Right cardiac atrium (tissue), 5 donors: ENCODE measurements around the gene DAGLB. TPM values are rescaled to one million over a fixed set of nuclear protein-coding genes. Genes with fewer than 3 reads are reported as not detected.
"Not testable (repeated sequence)": the region's sequence is repeated elsewhere in the genome, so short reads cannot be mapped to it uniquely, and the experiment has no call there.

Experiments used
- ATAC-seq, 2 donors: fragments of 200-7000 bp; cut with Tn5 transposase; one replicate each; pipeline versions ENCODE4 v1.8.0 to v1.9.1; 2020; ENCODE audit warnings: moderate library complexity in 2 of 2, mild to moderate bottlenecking in 1 of 2
- DNase-seq, 3 donors: peaks; one replicate each; pipeline ENCODE4 v3.0.0-alpha.2; 2020
- H3K27ac ChIP-seq: one replicate; pipeline ENCODE4 v1.5.1; 2013; ENCODE audit warnings: mild to moderate bottlenecking, low read length, control low read depth, moderate library complexity
- H3K27me3 ChIP-seq: one replicate; pipeline ENCODE4 v1.6.1; 2013; ENCODE audit not compliant: control insufficient read depth, insufficient read depth
- H3K4me1 ChIP-seq: one replicate; pipeline ENCODE4 v1.6.1; 2013; ENCODE audit warnings: low read length; ENCODE audit not compliant: control insufficient read depth, insufficient read depth
- H3K4me3 ChIP-seq: one replicate; pipeline ENCODE4 v1.5.1; 2013; ENCODE audit warnings: low read length, control low read depth
- H3K9me3 ChIP-seq: one replicate; pipeline ENCODE4 v1.6.1; 2013; ENCODE audit warnings: low read length; ENCODE audit not compliant: control insufficient read depth
- WGBS: extraction: QIAGEN DNeasy Blood & Tissue Kit; methylation state at CpG from one replicate; pipeline ENCODE4 v1.1.7; 2013; 5-methylcytosine and 5-hydroxymethylcytosine counted together
- intact Hi-C, 4 donors: fragments of 100-400 bp; cut with DNase I; formaldehyde crosslinking; loops; one replicate each; pipeline versions ENCODE4 v1.11.0 to v1.14.0; 2022 to 2023
- polyA plus RNA-seq: library from polyadenylated mRNA; stranded (reverse); fragments of 200-250 nt; gene quantifications from one replicate; pipeline ENCODE4 v1.2.3, GENCODE V29; 2013
- total RNA-seq, 4 donors: library from RNA; stranded (reverse); fragmentation: NEBNext Ultra II Directional; extraction: Animal tissue kit (Norgen Biotek cat#: 25700); gene quantifications; one replicate each; pipeline ENCODE4 v1.2.1, GENCODE V29; 2021
- donor health status: healthy with polysubstance abuse.
- donor health status: DM: no; HTN: yes; CAD: no.
- donor health status: DM: no; HTN: no; CAD: no.
- donor health status: DM: no; HTN: yes; CAD: no; lungs with severe emphysema.
- donor health status: DM: yes; HTN: yes; CAD: no.

The DAGLB gene
- total and polyA plus RNA-seq, 5 donors, result 5.4 to 9.9 (median 8.6) TPM

- peaks cover 34% of the 10 kb centered on the region for H3K4me1 ChIP-seq
- intact Hi-C loops, H3K27me3 ChIP-seq, H3K27ac ChIP-seq, H3K4me3 ChIP-seq, H3K9me3 ChIP-seq, ATAC-seq: not testable (repeated sequence)
- peak in 1 of 3 donors; percentile 55 for DNase-seq
- WGBS, result 61% methylated on average over 15 of the region's 15 CpGs
Measured at GRCh38 chr7:6397759-6398495, 49.8 kb downstream of the DAGLB start.

- peaks cover 37% of the 10 kb centered on the region for H3K4me1 ChIP-seq
- intact Hi-C loops, result no loop called here
- WGBS, result 39% methylated on average over 23 of the region's 23 CpGs
- ATAC-seq (peak; percentile 26 to 60), DNase-seq (peak in 2 of 3 donors; percentile 41 to 77)
- no peaks in the 10 kb centered on the region for H3K27me3 ChIP-seq
- no peaks in the 10 kb centered on the region for H3K9me3 ChIP-seq
- peak overlapping the region; percentile 55 for H3K27ac ChIP-seq
- no peak overlapping the region for H3K4me3 ChIP-seq
Measured at GRCh38 chr7:6395898-6396595, 51.7 kb downstream of the DAGLB start.

GRCh38 chr7:6394114-6394513 lies 53.6 kb downstream of the DAGLB start:
- no peaks in the 10 kb centered on the region for H3K9me3 ChIP-seq
- no peaks in the 10 kb centered on the region for H3K27me3 ChIP-seq
- 86% methylated on average over 6 of the region's 6 CpGs for WGBS
- H3K27ac ChIP-seq, result peak overlapping the region; percentile 91
- H3K4me1 ChIP-seq, result peaks cover 29% of the 10 kb centered on the region
- no peak for ATAC-seq
- no peak for DNase-seq
- no peak overlapping the region for H3K4me3 ChIP-seq
- intact Hi-C loops, result no loop called here

- H3K27ac ChIP-seq, result peak overlapping the region; percentile 91
- H3K4me3 ChIP-seq, result no peak overlapping the region
- DNase-seq, result peak in 1 of 3 donors; percentile 19
- no peaks in the 10 kb centered on the region for H3K9me3 ChIP-seq
- WGBS, result 65% methylated on average over 3 of the region's 3 CpGs
- intact Hi-C loops, result no loop called here
- no peaks in the 10 kb centered on the region for H3K27me3 ChIP-seq
- peaks cover 26% of the 10 kb centered on the region for H3K4me1 ChIP-seq
- ATAC-seq, result peak in 1 of 2 donors; percentile 17
Measured at GRCh38 chr7:6393667-6394056, 54.1 kb downstream of the DAGLB start.

GRCh38 chr7:6392712-6393666 lies 54.8 kb downstream of the DAGLB start:
- intact Hi-C loops, result no loop called here
- WGBS, result 58% methylated on average over 11 of the region's 11 CpGs
- H3K9me3 ChIP-seq, result no peaks in the 10 kb centered on the region
- DNase-seq (peak; percentile 73 to 91 (median 84)), ATAC-seq (peak; percentile 87 to 96)
- peaks cover 22% of the 10 kb centered on the region for H3K4me1 ChIP-seq
- no peak overlapping the region for H3K4me3 ChIP-seq
- no peaks in the 10 kb centered on the region for H3K27me3 ChIP-seq
- peak overlapping the region; percentile 91 for H3K27ac ChIP-seq

GRCh38 chr7:6389728-6390127 lies 58.0 kb downstream of the DAGLB start:
- Histone ChIP-seq H3K27ac (no peak overlapping the region), H3K9me3 (no peaks in the 10 kb centered on the region), H3K4me3 (no peak overlapping the region), H3K27me3 (no peaks in the 10 kb centered on the region), H3K4me1 (peaks cover 18% of the 10 kb centered on the region)
- WGBS, result 85% methylated on average over 2 of the region's 2 CpGs
- ATAC-seq (no peak), DNase-seq (no peak)
- intact Hi-C loops, result no loop called here

- Histone ChIP-seq H3K4me3 (no peak overlapping the region), H3K9me3 (no peaks in the 10 kb centered on the region), H3K4me1 (peaks cover 14% of the 10 kb centered on the region), H3K27ac (peak overlapping the region; percentile 50), H3K27me3 (no peaks in the 10 kb centered on the region)
- intact Hi-C loops, result no loop called here
- 62% methylated on average over 7 of the region's 7 CpGs for WGBS
- ATAC-seq (peak in 1 of 2 donors; percentile 68), DNase-seq (no peak)
Measured at GRCh38 chr7:6387734-6388294, 59.9 kb downstream of the DAGLB start.

GRCh38 chr7:6386779-6387178 lies 61.0 kb downstream of the DAGLB start:
- no peaks in the 10 kb centered on the region for H3K27me3 ChIP-seq
- DNase-seq, result no peak

GRCh38 chr7:6385909-6386560 lies 61.7 kb downstream of the DAGLB start:
- intact Hi-C loops, result no loop called here
- no peaks in the 10 kb centered on the region for H3K9me3 ChIP-seq
- peak overlapping the region; percentile 67 for H3K27ac ChIP-seq
- DNase-seq (no peak), ATAC-seq (no peak)
- H3K27me3 ChIP-seq, result no peaks in the 10 kb centered on the region
- no peak overlapping the region for H3K4me3 ChIP-seq
- H3K4me1 ChIP-seq, result peaks cover 17% of the 10 kb centered on the region
- 66% methylated on average over 4 of the region's 4 CpGs for WGBS

More at GRCh38 chr7:6386779-6387178, 61.0 kb downstream of the DAGLB start:
- Histone ChIP-seq H3K9me3 (no peaks in the 10 kb centered on the region), H3K4me1 (peaks cover 17% of the 10 kb centered on the region), H3K4me3 (no peak overlapping the region), H3K27ac (no peak overlapping the region)
- intact Hi-C loops, result no loop called here
- no peak for ATAC-seq
- 91% methylated on average over 3 of the region's 3 CpGs for WGBS

- ATAC-seq (peak; percentile 77 to 80), DNase-seq (peak in 1 of 3 donors; percentile 16)
- Histone ChIP-seq H3K27me3 (no peaks in the 10 kb centered on the region), H3K9me3 (no peaks in the 10 kb centered on the region), H3K4me1 (peaks cover 17% of the 10 kb centered on the region), H3K4me3 (no peak overlapping the region), H3K27ac (peak overlapping the region; percentile 49)
- WGBS, result 37% methylated on average over 5 of the region's 5 CpGs
- intact Hi-C loops, result no loop called here
Measured at GRCh38 chr7:6385110-6385781, 62.5 kb downstream of the DAGLB start.
